Dedifferentiated amniotic fluid mesenchymal stem cell (primary cell): Measurements from ENCODE around the gene ZNF688.
A peak's percentile ranks its signal among the peaks of the same experiment; 100 is the strongest.
"Not testable (repeated sequence)": the region's sequence is repeated elsewhere in the genome, so short reads cannot be mapped to it uniquely, and the experiment has no call there.

Source experiments
- DNase-seq: peaks from one replicate; pipeline ENCODE4 v3.0.0-alpha.2; 2016; ENCODE audit errors: extremely low spot score

ZNF688 gene

GRCh38 chr16:30533748-30534367 is 37.7 kb downstream of the ZNF688 start:
- DNase-seq: no peak

GRCh38 chr16:30533146-30533522 is 38.4 kb downstream of the ZNF688 start:
- DNase-seq: no peak

- DNase-seq: no peak
Observed at GRCh38 chr16:30532285-30533145, 39.0 kb downstream of the ZNF688 start.

- DNase-seq: no peak
Observed at GRCh38 chr16:30530163-30531037, 41.1 kb downstream of the ZNF688 start.

- DNase-seq: no peak
Observed at GRCh38 chr16:30528799-30529457, 42.6 kb downstream of the ZNF688 start.

- no peak for DNase-seq
Observed at GRCh38 chr16:30527635-30528178, 43.8 kb downstream of the ZNF688 start.

- peak; percentile 95 for DNase-seq
Observed at GRCh38 chr16:30526823-30527634, 44.5 kb downstream of the ZNF688 start.

- no peak for DNase-seq
Observed at GRCh38 chr16:30526137-30526822, 45.2 kb downstream of the ZNF688 start, which contains the start of gene ZNF768. TSS of gene ZNF768 (minus strand) at chr16:30526566. CDS start at chr16:30526413, 153 bp downstream.

- DNase-seq: no peak
Observed at GRCh38 chr16:30525844-30526136, 45.7 kb downstream of the ZNF688 start.

- DNase-seq: no peak
Observed at GRCh38 chr16:30524575-30525568, 46.6 kb downstream of the ZNF688 start.

GRCh38 chr16:30523768-30524574 is 47.5 kb downstream of the ZNF688 start:
- DNase-seq: no peak

- not testable (repeated sequence) for DNase-seq
Observed at GRCh38 chr16:30522702-30523463, 48.6 kb downstream of the ZNF688 start.

GRCh38 chr16:30521873-30522641 is 49.5 kb downstream of the ZNF688 start:
- DNase-seq: no peak

- DNase-seq: no peak
Observed at GRCh38 chr16:30521476-30521872, 50.0 kb downstream of the ZNF688 start.
